HepG2 (cell line): ENCODE results near the gene WDR7. TPM values are rescaled to one million over a fixed set of nuclear protein-coding genes. Genes with fewer than 3 reads are reported as not detected.

Experiments used
- ATAC-seq: fragments of 200-7000 bp; cut with Tn5 transposase; 3 replicates; pipeline ENCODE4 v1.9.1; 2020; ENCODE audit warnings: mild to moderate bottlenecking, moderate library complexity
- BruUV-seq: library from RNA; stranded (reverse); fragments of 400-500 nt; replicated peaks from 2 replicates; lab custom pipeline; 2021; lab: Mats Ljungman, UMichigan
- CTCF ChIA-PET: fragments of 300-600 bp; formaldehyde crosslinking; extraction: SDS; loops from one replicate; lab custom pipeline; 2021; ENCODE audit warnings: low total read pairs, inconsistent platforms, low intra/inter-chr PET ratio; lab: Yijun Ruan, JAX
- POLR2A ChIA-PET: fragments of 350-600 bp; sonication (Branson Sonifier 250); formaldehyde crosslinking; loops from one replicate; lab custom pipeline; 2020; ENCODE audit warnings: antibody characterized with exemption, inconsistent platforms; lab: Yijun Ruan, JAX
- DNase-seq: peaks from one replicate; pipeline ENCODE4 v3.0.0-alpha.2; 2015; ENCODE audit warnings: low spot score
- FAIRE-seq: peaks from 3 replicates; lab custom pipeline; 2011; peaks lifted over from hg19 to GRCh38; lab: Jason Lieb, UNC
- H2AFZ ChIP-seq: one replicate; pipeline ENCODE4 v1.6.1; 2011; ENCODE audit warnings: low read length, inconsistent platforms
- H3K27ac ChIP-seq: fragments of 300-600 bp; 3 replicates; pipeline ENCODE4 v1.8.0; 2011; ENCODE audit warnings: mixed run types, mild to moderate bottlenecking, mixed read lengths, low read length, inconsistent platforms; ENCODE audit not compliant: insufficient read depth; ENCODE audit errors: extremely low read length
- H3K27me3 ChIP-seq, 2 experiments: fragments of 200-600 bp in 1 of 2; 2 replicates in 1 of 2; 3 replicates in 1 of 2; pipeline versions ENCODE4 v1.6.0 to v1.8.0; 2011; ENCODE audit warnings: low read length in 2 of 2, mild to moderate bottlenecking in 2 of 2, moderate library complexity in 2 of 2, inconsistent platforms in 1 of 2; ENCODE audit not compliant: insufficient read depth in 2 of 2, control insufficient read depth in 1 of 2
- H3K36me3 ChIP-seq, 2 experiments: fragments of 200-600 bp in 1 of 2; replicated peaks in 1 of 2; 2 replicates in 1 of 2; 3 replicates in 1 of 2; pipeline versions ENCODE4 v1.5.1 to v1.8.0; 2011; ENCODE audit warnings: low read length in 2 of 2, inconsistent platforms in 1 of 2; ENCODE audit not compliant: insufficient read depth in 2 of 2, control insufficient read depth in 1 of 2
- H3K4me1 ChIP-seq: 2 replicates; pipeline ENCODE4 v1.5.1; 2012; ENCODE audit warnings: low read length, inconsistent platforms; ENCODE audit not compliant: insufficient read depth
- H3K4me2 ChIP-seq: 2 replicates; pipeline ENCODE4 v1.6.0; 2011; ENCODE audit warnings: low read depth, low read length, inconsistent platforms
- H3K4me3 ChIP-seq, 3 experiments: fragments of 200-600 bp in 1 of 3; sonication (generic), shearing (Covaris generic) in 1 of 3; replicated peaks in 1 of 3; 2 replicates each; pipeline ENCODE4 v1.5.1; 2011 to 2016; ENCODE audit warnings: low read length in 3 of 3, inconsistent platforms in 2 of 3, low read depth in 2 of 3, mild to moderate bottlenecking in 2 of 3, control low read depth in 1 of 3, mixed read lengths in 1 of 3; ENCODE audit not compliant: insufficient read depth in 1 of 3
- H3K79me2 ChIP-seq: one replicate; pipeline ENCODE4 v1.6.1; 2011; ENCODE audit warnings: low read length, inconsistent platforms; ENCODE audit not compliant: insufficient read depth
- H3K9ac ChIP-seq: 2 replicates; pipeline ENCODE4 v1.6.0; 2011; ENCODE audit warnings: mild to moderate bottlenecking, low read depth, low read length, inconsistent platforms; ENCODE audit not compliant: insufficient read depth
- H3K9me3 ChIP-seq: 2 replicates; pipeline ENCODE4 v1.5.1; 2012; ENCODE audit warnings: mild to moderate bottlenecking, low read length
- H4K20me1 ChIP-seq: 2 replicates; pipeline ENCODE4 v1.6.0; 2011; ENCODE audit warnings: inconsistent platforms, mild to moderate bottlenecking, low read length, moderate library complexity; ENCODE audit not compliant: insufficient read depth
- FLYWCH1 ChIP-seq: sonication (generic); formaldehyde crosslinking; IDR thresholded peaks from 2 replicates; pipeline ENCODE4 v1.8.1; 2023; ENCODE audit warnings: mild to moderate bottlenecking, missing genetic modification reagents
- NFKB2 ChIP-seq: sonication (generic); formaldehyde crosslinking; IDR thresholded peaks from 2 replicates; pipeline ENCODE4 v1.4.0; 2020; ENCODE audit warnings: missing genetic modification reagents, borderline replicate concordance
- NR2F2 ChIP-seq: IDR thresholded peaks from 2 replicates; pipeline ENCODE4 v1.6.1; 2012; ENCODE audit warnings: low read depth, inconsistent platforms, borderline replicate concordance
- ZFP62 ChIP-seq: sonication (generic); formaldehyde crosslinking; IDR thresholded peaks from 2 replicates; pipeline ENCODE4 v1.4.0; 2020; ENCODE audit warnings: missing genetic modification reagents
- ZNF3 ChIP-seq: IDR thresholded peaks from 2 replicates; pipeline ENCODE4 v1.7.0; 2017; ENCODE audit warnings: inconsistent platforms
- ZNF558 ChIP-seq: sonication (generic); formaldehyde crosslinking; IDR thresholded peaks from 2 replicates; pipeline ENCODE4 v1.9.0; 2022; ENCODE audit warnings: mild to moderate bottlenecking, missing genetic modification reagents, borderline replicate concordance
- WGBS: methylation state at CpG from one replicate; pipeline ENCODE4 v1.1.6; 2017; ENCODE audit warnings: low lambda C conversion rate; 5-methylcytosine and 5-hydroxymethylcytosine counted together
- in situ Hi-C: cut with HindIII; loops from 2 replicates; pipeline ENCODE4 v1.10.0; 2017; ENCODE audit warnings: low pct_unique_long_range_greater_than_20kb; ENCODE audit not compliant: extremely low pct_ligation_motif_present
- intact Hi-C: fragments of 100-400 bp; cut with micrococcal nuclease; formaldehyde crosslinking; loops from one replicate; pipeline ENCODE4 v1.10.0; 2022; ENCODE audit not compliant: unreplicated experiment
- polyA plus RNA-seq, 8 experiments: library from polyadenylated mRNA; depleted of rRNA in 3 of 8; stranded (reverse) in 7 of 8; unstranded in 1 of 8; fragments of >200 nt; fragmentation: Illumina TruSeq in 4 of 8; extraction: Trizol in 4 of 8; gene quantifications; 2 replicates each; pipeline versions ENCODE4 v1.2.1 to v1.2.3, GENCODE V29; 2011 to 2016; ENCODE audit warnings: low read depth in 4 of 8, missing spikeins in 1 of 8, mixed read lengths in 1 of 8; ENCODE audit not compliant: insufficient read depth in 1 of 8
- total RNA-seq, 5 experiments: library from RNA; depleted of rRNA; stranded (reverse); fragments of >200 nt; fragmentation: Illumina TruSeq; extraction: Trizol; gene quantifications; 2 replicates each; pipeline ENCODE4 v1.2.3, GENCODE V29; 2016; ENCODE audit warnings: low read depth in 1 of 5
- TF ChIP-seq, protein P1 (sequence below): sonication (generic); formaldehyde crosslinking; IDR thresholded peaks from 2 replicates; pipeline ENCODE4 v1.4.0; 2020; ENCODE audit warnings: missing genetic modification reagents
- TF ChIP-seq, protein P2 (sequence below): sonication (generic); formaldehyde crosslinking; IDR thresholded peaks from 2 replicates; pipeline ENCODE4 v1.9.0; 2021; ENCODE audit warnings: missing genetic modification reagents, mild to moderate bottlenecking, borderline replicate concordance
- TF ChIP-seq, protein P3 (sequence below), 2 experiments: sonication (generic) in 1 of 2; formaldehyde crosslinking in 1 of 2; IDR thresholded peaks; 2 replicates each; pipeline versions ENCODE4 v1.4.0 to v1.6.1; 2018 to 2020; ENCODE audit warnings: missing genetic modification reagents in 2 of 2, borderline replicate concordance in 1 of 2, low read depth in 1 of 2, mild to moderate bottlenecking in 1 of 2, missing biosample characterization in 1 of 2

WDR7 gene
- total and polyA plus RNA-seq, 2 of the 13 experiments (the other 11 are each of a cell fraction or from before 2014, with no cell fraction given), result 2.0 to 7.8 TPM

DNA sequence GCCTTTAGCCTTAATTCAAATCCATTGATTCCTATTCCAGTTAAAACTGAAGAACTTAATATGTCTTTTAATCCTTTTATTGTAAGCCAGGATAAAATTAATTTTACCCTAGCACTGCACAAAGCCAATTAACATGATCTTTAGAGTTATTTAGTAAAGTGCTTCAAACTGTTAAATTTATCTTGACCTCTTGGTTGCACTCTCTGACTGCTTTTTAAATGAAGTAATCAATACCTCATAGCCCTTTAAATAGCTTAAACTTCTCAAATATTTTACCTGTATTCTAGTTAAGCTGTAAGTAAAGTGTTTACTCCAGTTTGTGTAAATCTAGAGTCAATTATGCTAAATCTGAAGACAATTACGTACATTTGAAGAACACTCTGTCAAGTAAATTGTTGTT, 221.0 kb downstream of the WDR7 start:
- TF ChIP-seq, protein P1, sequence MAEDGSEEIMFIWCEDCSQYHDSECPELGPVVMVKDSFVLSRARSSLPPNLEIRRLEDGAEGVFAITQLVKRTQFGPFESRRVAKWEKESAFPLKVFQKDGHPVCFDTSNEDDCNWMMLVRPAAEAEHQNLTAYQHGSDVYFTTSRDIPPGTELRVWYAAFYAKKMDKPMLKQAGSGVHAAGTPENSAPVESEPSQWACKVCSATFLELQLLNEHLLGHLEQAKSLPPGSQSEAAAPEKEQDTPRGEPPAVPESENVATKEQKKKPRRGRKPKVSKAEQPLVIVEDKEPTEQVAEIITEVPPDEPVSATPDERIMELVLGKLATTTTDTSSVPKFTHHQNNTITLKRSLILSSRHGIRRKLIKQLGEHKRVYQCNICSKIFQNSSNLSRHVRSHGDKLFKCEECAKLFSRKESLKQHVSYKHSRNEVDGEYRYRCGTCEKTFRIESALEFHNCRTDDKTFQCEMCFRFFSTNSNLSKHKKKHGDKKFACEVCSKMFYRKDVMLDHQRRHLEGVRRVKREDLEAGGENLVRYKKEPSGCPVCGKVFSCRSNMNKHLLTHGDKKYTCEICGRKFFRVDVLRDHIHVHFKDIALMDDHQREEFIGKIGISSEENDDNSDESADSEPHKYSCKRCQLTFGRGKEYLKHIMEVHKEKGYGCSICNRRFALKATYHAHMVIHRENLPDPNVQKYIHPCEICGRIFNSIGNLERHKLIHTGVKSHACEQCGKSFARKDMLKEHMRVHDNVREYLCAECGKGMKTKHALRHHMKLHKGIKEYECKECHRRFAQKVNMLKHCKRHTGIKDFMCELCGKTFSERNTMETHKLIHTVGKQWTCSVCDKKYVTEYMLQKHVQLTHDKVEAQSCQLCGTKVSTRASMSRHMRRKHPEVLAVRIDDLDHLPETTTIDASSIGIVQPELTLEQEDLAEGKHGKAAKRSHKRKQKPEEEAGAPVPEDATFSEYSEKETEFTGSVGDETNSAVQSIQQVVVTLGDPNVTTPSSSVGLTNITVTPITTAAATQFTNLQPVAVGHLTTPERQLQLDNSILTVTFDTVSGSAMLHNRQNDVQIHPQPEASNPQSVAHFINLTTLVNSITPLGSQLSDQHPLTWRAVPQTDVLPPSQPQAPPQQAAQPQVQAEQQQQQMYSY (CRISPR knock-in tag), result no peak
- no peak for TF ChIP-seq ZNF558 (CRISPR knock-in tag)
- TF ChIP-seq ZNF3 (CRISPR knock-in tag), result no peak
- TF ChIP-seq NFKB2 (CRISPR knock-in tag), result no peak
- TF ChIP-seq NR2F2, result no peak
- no peak for TF ChIP-seq FLYWCH1 (CRISPR knock-in tag)
- TF ChIP-seq, protein P2, sequence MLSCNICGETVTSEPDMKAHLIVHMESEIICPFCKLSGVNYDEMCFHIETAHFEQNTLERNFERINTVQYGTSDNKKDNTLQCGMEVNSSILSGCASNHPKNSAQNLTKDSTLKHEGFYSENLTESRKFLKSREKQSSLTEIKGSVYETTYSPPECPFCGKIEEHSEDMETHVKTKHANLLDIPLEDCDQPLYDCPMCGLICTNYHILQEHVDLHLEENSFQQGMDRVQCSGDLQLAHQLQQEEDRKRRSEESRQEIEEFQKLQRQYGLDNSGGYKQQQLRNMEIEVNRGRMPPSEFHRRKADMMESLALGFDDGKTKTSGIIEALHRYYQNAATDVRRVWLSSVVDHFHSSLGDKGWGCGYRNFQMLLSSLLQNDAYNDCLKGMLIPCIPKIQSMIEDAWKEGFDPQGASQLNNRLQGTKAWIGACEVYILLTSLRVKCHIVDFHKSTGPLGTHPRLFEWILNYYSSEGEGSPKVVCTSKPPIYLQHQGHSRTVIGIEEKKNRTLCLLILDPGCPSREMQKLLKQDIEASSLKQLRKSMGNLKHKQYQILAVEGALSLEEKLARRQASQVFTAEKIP, result no peak
- TF ChIP-seq, protein P3, sequence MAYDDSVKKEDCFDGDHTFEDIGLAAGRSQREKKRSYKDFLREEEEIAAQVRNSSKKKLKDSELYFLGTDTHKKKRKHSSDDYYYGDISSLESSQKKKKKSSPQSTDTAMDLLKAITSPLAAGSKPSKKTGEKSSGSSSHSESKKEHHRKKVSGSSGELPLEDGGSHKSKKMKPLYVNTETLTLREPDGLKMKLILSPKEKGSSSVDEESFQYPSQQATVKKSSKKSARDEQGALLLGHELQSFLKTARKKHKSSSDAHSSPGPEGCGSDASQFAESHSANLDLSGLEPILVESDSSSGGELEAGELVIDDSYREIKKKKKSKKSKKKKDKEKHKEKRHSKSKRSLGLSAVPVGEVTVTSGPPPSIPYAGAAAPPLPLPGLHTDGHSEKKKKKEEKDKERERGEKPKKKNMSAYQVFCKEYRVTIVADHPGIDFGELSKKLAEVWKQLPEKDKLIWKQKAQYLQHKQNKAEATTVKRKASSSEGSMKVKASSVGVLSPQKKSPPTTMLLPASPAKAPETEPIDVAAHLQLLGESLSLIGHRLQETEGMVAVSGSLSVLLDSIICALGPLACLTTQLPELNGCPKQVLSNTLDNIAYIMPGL (CRISPR knock-in tag; IDR thresholded peaks at IDR 0.05; ENCODE audit: borderline replicate concordance in 1 of 2, low read depth in 1 of 2), result no peak
- TF ChIP-seq ZFP62 (CRISPR knock-in tag), result no peak
- H3K36me3 ChIP-seq, result no peaks in the 10 kb centered on the region
- H3K4me1 ChIP-seq, result no peaks in the 10 kb centered on the region
- no peaks in the 10 kb centered on the region for H3K9me3 ChIP-seq
- H4K20me1 ChIP-seq, result no peaks in the 10 kb centered on the region
- intact Hi-C loops (no loop called here), in situ Hi-C loops (no loop called here)
- no peak overlapping the region for H3K4me3 ChIP-seq
- H3K9ac ChIP-seq, result no peak overlapping the region
- no peak for DNase-seq
- FAIRE-seq, result no peak
- no peak overlapping the region for H3K4me2 ChIP-seq
- ChIA-PET POLR2A (no interaction called here), CTCF (no interaction called here)
- no TSS peak for BruUV-seq
- no peak overlapping the region for H3K27ac ChIP-seq
- H3K79me2 ChIP-seq, result no peaks in the 10 kb centered on the region
- no peak for ATAC-seq
- no peak overlapping the region for H2AFZ ChIP-seq
- WGBS, result 100% methylated on average over 1 of the region's 1 CpG
- H3K27me3 ChIP-seq, result no peaks in the 10 kb centered on the region
